GM12801 (cell line): ENCODE measurements around the gene CHTF18.

Experiments used
- TF ChIP-seq, protein P1 (sequence below): IDR thresholded peaks from one replicate; pipeline ENCODE4 v1.5.1; 2011; ENCODE audit warnings: control low read depth; ENCODE audit not compliant: insufficient read length; ENCODE audit errors: extremely low read depth

Gene CHTF18

DNA sequence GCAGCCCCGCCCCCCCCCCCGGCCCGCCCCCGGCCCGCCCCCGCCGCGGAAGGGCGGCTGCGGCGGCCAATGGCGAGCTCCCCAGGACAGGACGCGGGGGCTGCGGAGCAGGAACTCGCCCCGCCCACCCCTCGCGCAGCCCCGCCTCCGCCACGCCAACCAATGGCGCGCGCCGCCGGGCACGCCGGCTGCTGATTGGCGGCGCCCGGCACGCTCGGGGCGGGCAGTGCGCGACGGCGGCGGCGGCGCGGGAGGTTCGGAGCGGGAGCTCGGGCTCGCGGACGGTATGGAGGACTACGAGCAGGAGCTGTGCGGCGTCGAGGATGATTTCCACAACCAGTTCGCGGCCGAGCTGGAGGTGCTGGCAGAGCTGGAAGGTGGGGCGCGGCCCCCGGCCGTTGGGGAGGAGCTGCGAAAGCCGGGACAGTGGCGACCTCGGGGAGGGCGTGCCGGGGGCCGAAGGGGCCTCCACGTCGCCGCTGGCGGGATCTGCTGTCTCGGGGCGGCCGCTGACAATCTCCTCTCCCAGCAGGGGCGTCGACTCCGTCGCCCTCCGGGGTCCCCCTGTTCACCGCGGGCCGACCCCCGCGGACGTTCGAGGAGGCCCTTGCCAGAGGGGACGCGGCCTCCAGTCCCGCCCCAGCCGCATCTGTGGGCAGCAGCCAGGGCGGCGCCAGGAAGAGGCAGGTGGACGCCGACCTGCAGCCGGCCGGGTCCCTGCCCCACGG is at the start of gene CHTF18:
CHTF18 (plus strand) TSS at position 222 of the 728 bp plus-strand sequence; CDS start at position 287, 65 bp downstream.
- TF ChIP-seq, protein P1, sequence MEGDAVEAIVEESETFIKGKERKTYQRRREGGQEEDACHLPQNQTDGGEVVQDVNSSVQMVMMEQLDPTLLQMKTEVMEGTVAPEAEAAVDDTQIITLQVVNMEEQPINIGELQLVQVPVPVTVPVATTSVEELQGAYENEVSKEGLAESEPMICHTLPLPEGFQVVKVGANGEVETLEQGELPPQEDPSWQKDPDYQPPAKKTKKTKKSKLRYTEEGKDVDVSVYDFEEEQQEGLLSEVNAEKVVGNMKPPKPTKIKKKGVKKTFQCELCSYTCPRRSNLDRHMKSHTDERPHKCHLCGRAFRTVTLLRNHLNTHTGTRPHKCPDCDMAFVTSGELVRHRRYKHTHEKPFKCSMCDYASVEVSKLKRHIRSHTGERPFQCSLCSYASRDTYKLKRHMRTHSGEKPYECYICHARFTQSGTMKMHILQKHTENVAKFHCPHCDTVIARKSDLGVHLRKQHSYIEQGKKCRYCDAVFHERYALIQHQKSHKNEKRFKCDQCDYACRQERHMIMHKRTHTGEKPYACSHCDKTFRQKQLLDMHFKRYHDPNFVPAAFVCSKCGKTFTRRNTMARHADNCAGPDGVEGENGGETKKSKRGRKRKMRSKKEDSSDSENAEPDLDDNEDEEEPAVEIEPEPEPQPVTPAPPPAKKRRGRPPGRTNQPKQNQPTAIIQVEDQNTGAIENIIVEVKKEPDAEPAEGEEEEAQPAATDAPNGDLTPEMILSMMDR: no peak

DNA sequence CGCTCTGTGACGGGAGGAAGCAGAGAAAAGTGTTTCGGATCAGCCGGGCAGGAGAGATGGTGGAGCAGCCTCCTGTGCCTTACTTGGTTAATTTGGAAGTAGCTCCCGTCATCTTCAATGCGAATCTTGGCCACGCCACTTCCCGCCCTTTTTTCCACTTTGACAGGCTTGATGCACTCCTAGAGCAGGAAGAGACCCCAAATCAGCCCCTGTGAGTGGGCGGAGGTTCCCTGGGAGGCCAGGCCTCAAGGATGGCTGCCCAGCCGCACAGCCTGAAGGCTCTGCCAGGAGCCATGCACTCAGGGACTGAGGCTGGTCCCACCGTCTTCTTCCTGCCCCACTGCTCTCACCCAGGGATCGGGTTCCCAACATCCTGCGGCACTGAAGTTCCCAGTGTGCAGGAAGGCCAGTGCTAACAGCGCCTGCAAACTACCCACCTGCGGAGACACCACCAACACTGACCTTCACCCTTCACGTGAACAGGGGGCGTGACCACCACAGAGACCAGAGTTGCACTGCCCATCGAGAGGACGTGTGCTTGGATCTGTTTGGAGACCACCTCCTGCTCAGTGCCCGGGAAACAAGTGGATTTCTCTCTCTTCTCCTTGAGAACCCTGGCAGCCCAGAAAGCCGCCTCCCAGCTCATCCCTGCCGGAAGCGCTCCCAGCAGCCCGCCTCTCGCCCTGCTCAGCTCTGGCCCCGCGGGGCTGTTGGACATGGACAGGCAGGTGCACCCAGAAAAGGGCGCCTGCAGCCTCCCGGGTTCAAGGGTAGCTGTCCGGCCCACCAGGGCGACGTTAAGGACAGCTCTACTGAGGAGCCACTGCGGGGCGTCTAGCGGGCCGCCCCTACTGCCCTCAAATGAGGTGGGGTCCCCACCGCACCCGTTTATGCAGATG is 48.6 kb upstream of the CHTF18 start:
- TF ChIP-seq, protein P1: no peak

DNA sequence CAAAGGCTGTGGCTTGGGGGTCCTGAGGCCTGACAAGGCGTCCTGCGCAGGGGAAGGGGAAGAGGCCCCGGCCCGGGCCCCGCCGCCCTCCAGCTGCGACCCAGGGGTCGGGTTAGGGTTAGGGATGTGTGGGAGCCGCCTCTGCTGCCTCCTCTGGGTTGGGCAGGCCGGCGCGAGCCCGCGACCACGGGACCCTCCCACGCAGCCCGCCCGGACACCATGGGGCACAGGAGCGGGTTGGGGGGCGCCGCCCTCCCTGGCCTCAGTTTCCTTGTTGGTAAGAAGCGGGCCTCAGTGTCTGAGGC is 48.0 kb upstream of the CHTF18 start:
- TF ChIP-seq, protein P1: no peak

DNA sequence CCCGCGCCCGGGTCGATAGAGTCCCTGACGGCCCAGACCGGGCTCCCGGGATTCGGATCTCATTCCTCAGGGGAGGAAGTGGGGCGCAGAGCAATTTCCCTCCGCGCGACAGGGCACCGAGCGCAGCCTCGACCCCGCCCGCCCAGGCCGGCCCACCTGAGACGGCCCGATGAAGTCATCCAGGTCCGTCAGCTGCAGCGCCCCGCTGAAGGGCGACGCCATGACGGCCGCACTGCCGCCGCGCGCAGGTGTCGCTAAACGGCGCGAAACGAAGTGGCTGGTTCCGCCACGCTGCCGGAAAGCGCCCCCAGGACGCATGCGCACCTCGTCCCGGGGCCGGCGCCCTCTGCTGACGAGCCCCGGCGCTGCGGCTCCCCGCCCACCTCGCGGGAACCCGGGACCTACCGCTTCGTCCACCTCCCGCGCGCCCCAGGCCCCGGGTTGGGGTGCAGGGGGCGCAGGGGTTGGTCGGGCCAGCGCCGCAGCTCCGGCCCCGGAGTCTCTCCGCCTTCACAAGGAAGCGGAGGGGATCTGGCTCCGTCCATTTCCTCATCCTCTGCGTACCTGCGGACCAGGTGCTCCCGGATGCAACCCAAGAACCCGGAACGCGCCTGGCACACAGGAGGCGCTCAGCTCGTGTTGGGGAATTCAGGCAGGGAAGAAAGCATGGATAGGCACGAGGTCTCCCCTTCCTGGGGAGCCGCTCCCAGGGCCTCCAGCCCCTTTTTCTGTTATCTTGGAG is 47.5 kb upstream of the CHTF18 start, which contains the start of gene CIAO3:
CIAO3 (minus strand) TSS at position 234 of the 742 bp plus-strand sequence; CDS start at position 222, 12 bp downstream.
- TF ChIP-seq, protein P1: no peak

DNA sequence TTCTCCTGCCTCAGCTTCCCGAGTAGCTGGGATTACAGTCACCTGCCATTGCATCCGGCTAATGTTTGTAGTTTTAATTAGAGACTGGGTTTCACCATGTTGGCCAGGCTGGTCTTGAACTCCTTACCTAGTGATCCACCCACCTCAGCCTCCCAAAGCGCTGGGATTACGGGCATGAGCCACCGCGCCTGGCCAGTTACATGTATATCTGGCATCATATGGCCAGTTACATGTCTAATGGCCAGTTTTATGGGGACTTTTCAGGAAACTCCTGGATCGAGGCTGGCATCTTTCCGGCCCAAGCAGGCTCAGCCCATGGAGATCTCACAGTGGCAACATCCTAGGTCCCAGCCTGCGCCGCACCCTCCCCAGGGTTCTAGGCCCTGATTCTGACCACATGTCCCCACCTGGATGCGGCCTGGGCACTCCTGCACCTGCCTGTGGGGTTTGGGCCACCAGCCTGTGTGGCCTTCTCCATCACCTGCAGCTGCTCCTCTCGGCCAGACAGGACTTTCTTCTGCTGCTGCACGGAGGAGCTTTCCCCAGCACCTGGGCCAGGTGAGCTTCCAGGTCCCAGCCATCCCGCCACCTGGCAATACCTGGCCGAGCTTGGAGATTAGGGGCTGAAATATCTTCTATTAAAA is 46.3 kb upstream of the CHTF18 start:
- TF ChIP-seq, protein P1: no peak

DNA sequence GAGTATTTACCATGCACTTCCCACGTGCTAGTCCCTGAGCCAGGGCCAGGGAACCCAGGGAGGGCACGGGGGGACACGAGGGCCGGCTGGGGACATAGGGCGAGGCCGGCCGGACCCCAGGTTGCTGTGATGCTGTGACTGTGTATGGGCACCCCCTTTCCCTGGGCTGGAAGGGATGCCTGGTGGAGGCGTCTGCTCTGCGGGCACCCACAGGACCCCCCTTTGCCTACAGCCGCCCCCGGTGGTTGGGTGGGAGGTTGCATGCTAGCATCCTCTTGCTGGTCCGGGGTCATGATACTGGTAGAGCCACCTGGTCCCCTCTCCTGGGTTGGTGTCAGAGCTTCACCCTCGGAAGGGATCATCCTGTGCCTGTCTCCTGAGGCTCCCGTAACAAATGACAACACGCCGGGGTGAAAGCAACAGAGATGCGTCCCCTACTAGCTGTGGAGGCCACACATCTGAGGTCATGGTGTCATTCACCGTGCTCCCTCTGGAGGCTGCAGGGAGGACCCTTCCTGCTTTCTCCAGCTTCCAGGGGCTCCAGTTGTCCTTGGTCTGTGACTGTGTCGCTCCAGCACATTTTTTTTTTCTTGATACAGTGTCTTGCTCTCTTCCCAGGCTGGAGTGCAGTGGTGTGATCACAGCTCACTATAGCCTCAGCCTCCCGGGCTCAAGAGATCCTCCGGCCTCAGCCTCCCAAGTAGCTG is 44.5 kb upstream of the CHTF18 start:
- TF ChIP-seq, protein P1: no peak
